Neural progenitor cell (in vitro differentiated cells): ENCODE data around the gene PLEKHO2. TPM values are rescaled to one million over a fixed set of nuclear protein-coding genes. Genes with fewer than 3 reads are reported as not detected.
"Not testable (repeated sequence)": the region's sequence is repeated elsewhere in the genome, so short reads cannot be mapped to it uniquely, and the experiment has no call there.

ENCODE experiments used
- DNase-seq: peaks from one replicate; pipeline ENCODE4 v3.0.0-alpha.2; 2016; ENCODE audit warnings: low spot score
- H2AFZ ChIP-seq: fragments of 200-600 bp; sonication (generic); replicated peaks from 2 replicates; pipeline ENCODE4 v1.6.1; 2016; ENCODE audit warnings: antibody characterized with exemption
- H3F3A ChIP-seq: fragments of 200-600 bp; sonication (generic); 2 replicates; pipeline ENCODE4 v1.6.1; 2016; ENCODE audit warnings: antibody characterized with exemption, low read depth
- H3K27ac ChIP-seq: fragments of 200-600 bp; sonication (generic); 2 replicates; pipeline ENCODE4 v1.5.1; 2016; ENCODE audit warnings: mild to moderate bottlenecking
- H3K27me3 ChIP-seq: fragments of 200-600 bp; sonication (generic); 2 replicates; pipeline ENCODE4 v1.6.1; 2016; ENCODE audit warnings: mild to moderate bottlenecking, moderate library complexity
- H3K36me3 ChIP-seq: fragments of 200-600 bp; sonication (generic); 2 replicates; pipeline ENCODE4 v1.5.1; 2016
- H3K4me1 ChIP-seq: fragments of 200-600 bp; sonication (generic); 2 replicates; pipeline ENCODE4 v1.6.1; 2016; ENCODE audit warnings: mixed run types
- H3K4me2 ChIP-seq: fragments of 200-600 bp; sonication (generic); 2 replicates; pipeline ENCODE4 v1.6.1; 2016
- H3K4me3 ChIP-seq: fragments of 200-600 bp; sonication (generic); 2 replicates; pipeline ENCODE4 v1.5.1; 2016
- H3K79me2 ChIP-seq: fragments of 200-600 bp; sonication (generic); 2 replicates; pipeline ENCODE4 v1.6.1; 2016; ENCODE audit warnings: low read depth
- H3K9ac ChIP-seq: fragments of 200-600 bp; sonication (generic); 2 replicates; pipeline ENCODE4 v1.6.1; 2016
- H3K9me3 ChIP-seq: fragments of 200-600 bp; sonication (generic); 2 replicates; pipeline ENCODE4 v1.5.1; 2016; ENCODE audit warnings: low read depth
- H4K20me1 ChIP-seq: fragments of 200-600 bp; sonication (generic); 2 replicates; pipeline ENCODE4 v1.6.1; 2016; ENCODE audit warnings: low read depth
- H3K27ac Mint-ChIP-seq: 3 replicates; pipeline ENCODE4 v1.8.0; 2021; ENCODE audit warnings: mixed read lengths
- H3K27me3 Mint-ChIP-seq: 2 replicates; pipeline ENCODE4 v1.8.0; 2022; ENCODE audit warnings: low read depth, mild to moderate bottlenecking, inconsistent platforms, moderate library complexity, mixed read lengths; ENCODE audit not compliant: insufficient read depth
- H3K36me3 Mint-ChIP-seq: 3 replicates; pipeline ENCODE4 v1.8.0; 2021; ENCODE audit warnings: mixed read lengths
- H3K4me1 Mint-ChIP-seq: 3 replicates; pipeline ENCODE4 v1.8.0; 2021; ENCODE audit warnings: mixed read lengths
- H3K4me3 Mint-ChIP-seq: 3 replicates; pipeline ENCODE4 v1.8.0; 2021; ENCODE audit warnings: mild to moderate bottlenecking, moderate library complexity, mixed read lengths
- H3K9me3 Mint-ChIP-seq: 3 replicates; pipeline ENCODE4 v1.8.0; 2020; ENCODE audit warnings: mixed read lengths
- EZH2 ChIP-seq: fragments of 200-600 bp; sonication (generic); IDR thresholded peaks from 2 replicates; pipeline ENCODE4 v1.6.1; 2017; ENCODE audit warnings: antibody characterized with exemption, mild to moderate bottlenecking, moderate library complexity
- EZH2phosphoT487 ChIP-seq: fragments of 200-600 bp; sonication (generic); IDR thresholded peaks from 2 replicates; pipeline ENCODE4 v1.6.1; 2017; ENCODE audit warnings: antibody characterized with exemption
- total RNA-seq: library from RNA; depleted of rRNA; stranded (reverse); fragments of >200 nt; gene quantifications from 2 replicates; pipeline ENCODE4 v1.2.3, GENCODE V29; 2015; ENCODE audit warnings: low replicate concordance
- TF ChIP-seq, protein P1 (sequence below): fragments of 200-600 bp; sonication (generic); IDR thresholded peaks from 2 replicates; pipeline ENCODE4 v1.5.1; 2017; ENCODE audit warnings: antibody characterized with exemption, mild to moderate bottlenecking

PLEKHO2 gene
- total RNA-seq, 1 donor from 2014 or later: 7.7 TPM

GRCh38 chr15:64813075-64813474 is 28.6 kb upstream of the PLEKHO2 start:
- Histone ChIP-seq H4K20me1 (no peaks in the 10 kb centered on the region), H3K9ac (no peak overlapping the region), H3K27ac (no peak overlapping the region), H3K27me3 (no peaks in the 10 kb centered on the region), H3K4me3 (no peak overlapping the region), H2AFZ (no peak overlapping the region), H3F3A (peaks cover 61% of the 10 kb centered on the region), H3K9me3 (no peaks in the 10 kb centered on the region), H3K79me2 (no peaks in the 10 kb centered on the region), H3K36me3 (no peaks in the 10 kb centered on the region), H3K4me1 (peaks cover 32% of the 10 kb centered on the region), H3K4me2 (no peak overlapping the region)
- H3K4me3 Mint-ChIP-seq: no peak overlapping the region
- H3K27ac Mint-ChIP-seq: no peak overlapping the region
- no peaks in the 10 kb centered on the region for H3K9me3 Mint-ChIP-seq
- DNase-seq: no peak
- H3K27me3 Mint-ChIP-seq: peaks cover 6% of the 10 kb centered on the region
- peaks cover 4% of the 10 kb centered on the region for H3K36me3 Mint-ChIP-seq
- peaks cover 29% of the 10 kb centered on the region for H3K4me1 Mint-ChIP-seq
- TF ChIP-seq, protein P1, sequence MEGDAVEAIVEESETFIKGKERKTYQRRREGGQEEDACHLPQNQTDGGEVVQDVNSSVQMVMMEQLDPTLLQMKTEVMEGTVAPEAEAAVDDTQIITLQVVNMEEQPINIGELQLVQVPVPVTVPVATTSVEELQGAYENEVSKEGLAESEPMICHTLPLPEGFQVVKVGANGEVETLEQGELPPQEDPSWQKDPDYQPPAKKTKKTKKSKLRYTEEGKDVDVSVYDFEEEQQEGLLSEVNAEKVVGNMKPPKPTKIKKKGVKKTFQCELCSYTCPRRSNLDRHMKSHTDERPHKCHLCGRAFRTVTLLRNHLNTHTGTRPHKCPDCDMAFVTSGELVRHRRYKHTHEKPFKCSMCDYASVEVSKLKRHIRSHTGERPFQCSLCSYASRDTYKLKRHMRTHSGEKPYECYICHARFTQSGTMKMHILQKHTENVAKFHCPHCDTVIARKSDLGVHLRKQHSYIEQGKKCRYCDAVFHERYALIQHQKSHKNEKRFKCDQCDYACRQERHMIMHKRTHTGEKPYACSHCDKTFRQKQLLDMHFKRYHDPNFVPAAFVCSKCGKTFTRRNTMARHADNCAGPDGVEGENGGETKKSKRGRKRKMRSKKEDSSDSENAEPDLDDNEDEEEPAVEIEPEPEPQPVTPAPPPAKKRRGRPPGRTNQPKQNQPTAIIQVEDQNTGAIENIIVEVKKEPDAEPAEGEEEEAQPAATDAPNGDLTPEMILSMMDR: no peak
- TF ChIP-seq EZH2: no peak
- no peak for TF ChIP-seq EZH2phosphoT487

DNA sequence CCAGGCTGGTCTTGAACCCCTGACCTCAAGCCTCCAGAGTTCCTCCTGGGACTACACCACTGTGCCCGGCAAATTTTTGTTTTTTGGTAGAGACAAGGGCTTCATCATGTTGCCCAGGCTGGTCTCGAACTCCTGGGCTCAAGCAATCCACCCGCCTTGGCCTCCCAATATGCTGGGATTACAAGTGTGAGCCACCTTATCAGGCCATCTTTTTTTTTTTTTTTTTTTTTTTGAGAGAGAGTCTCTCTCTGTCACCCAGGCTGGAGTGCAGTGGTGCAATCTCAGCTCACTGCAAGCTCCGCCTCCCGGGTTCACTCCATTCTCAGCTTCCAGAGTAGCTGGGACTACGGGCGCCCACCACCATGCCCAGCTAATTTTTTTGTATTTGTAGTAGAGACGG is 27.4 kb upstream of the PLEKHO2 start:
- H3K9me3 Mint-ChIP-seq: not testable (repeated sequence)

DNA sequence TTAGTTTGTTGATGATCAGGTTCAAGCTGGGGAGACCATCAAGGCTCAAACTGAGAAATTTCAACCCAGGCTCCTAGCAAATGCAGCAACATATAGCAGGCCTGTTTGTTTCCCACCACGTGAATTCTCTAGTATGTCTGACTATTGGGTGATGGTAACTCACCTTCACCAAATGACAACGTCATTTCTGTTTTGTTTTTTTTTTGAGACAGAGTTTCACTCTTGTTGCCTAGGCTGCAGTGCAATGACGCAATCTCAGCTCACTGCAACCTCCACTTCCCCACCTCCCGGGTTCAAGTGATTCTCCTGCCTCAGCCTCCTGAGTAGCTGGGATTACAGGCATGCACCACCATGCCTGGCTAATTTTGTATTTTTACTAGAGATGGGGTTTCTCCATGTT is 26.8 kb upstream of the PLEKHO2 start:
- not testable (repeated sequence) for H3K79me2 ChIP-seq, H3K4me3 Mint-ChIP-seq, H3K4me2 ChIP-seq, H3K27me3 ChIP-seq, H3K4me3 ChIP-seq, H3K9me3 Mint-ChIP-seq, H3K27ac ChIP-seq, H3K9me3 ChIP-seq, H3K9ac ChIP-seq, H4K20me1 ChIP-seq, H2AFZ ChIP-seq, H3K27ac Mint-ChIP-seq, H3K27me3 Mint-ChIP-seq, H3K36me3 ChIP-seq, DNase-seq
- peaks cover 15% of the 10 kb centered on the region for H3K4me1 ChIP-seq
- H3K4me1 Mint-ChIP-seq: peaks cover 14% of the 10 kb centered on the region
- peaks cover 11% of the 10 kb centered on the region for H3K36me3 Mint-ChIP-seq
- H3F3A ChIP-seq: peaks cover 43% of the 10 kb centered on the region

More for the DNA sequence above, 27.4 kb upstream of the PLEKHO2 start:
- H3K9me3 ChIP-seq, H3K27ac Mint-ChIP-seq, DNase-seq, H3K4me3 Mint-ChIP-seq, H3K9ac ChIP-seq, H3K27me3 Mint-ChIP-seq, H3K79me2 ChIP-seq, H3K4me2 ChIP-seq, H3K27me3 ChIP-seq, H2AFZ ChIP-seq, H3K36me3 ChIP-seq, H3K27ac ChIP-seq, H3K4me3 ChIP-seq, H4K20me1 ChIP-seq: not testable (repeated sequence)
- Mint-ChIP-seq H3K36me3 (peaks cover 11% of the 10 kb centered on the region), H3K4me1 (peaks cover 18% of the 10 kb centered on the region)
- H3F3A ChIP-seq: peaks cover 49% of the 10 kb centered on the region
- peaks cover 20% of the 10 kb centered on the region for H3K4me1 ChIP-seq

GRCh38 chr15:64816452-64816851 is 25.3 kb upstream of the PLEKHO2 start:
- H3K9ac ChIP-seq: no peak overlapping the region
- no peak for TF ChIP-seq EZH2phosphoT487
- H3K4me3 ChIP-seq: no peak overlapping the region
- H3F3A ChIP-seq: peaks cover 29% of the 10 kb centered on the region
- Mint-ChIP-seq H3K4me1 (peaks cover 2% of the 10 kb centered on the region), H3K9me3 (no peaks in the 10 kb centered on the region), H3K4me3 (no peak overlapping the region), H3K36me3 (peaks cover 15% of the 10 kb centered on the region), H3K27me3 (peaks cover 3% of the 10 kb centered on the region), H3K27ac (no peak overlapping the region)
- DNase-seq: no peak
- no peaks in the 10 kb centered on the region for H3K79me2 ChIP-seq
- no peaks in the 10 kb centered on the region for H3K9me3 ChIP-seq
- H3K27ac ChIP-seq: peak overlapping the region; percentile 7
- no peaks in the 10 kb centered on the region for H3K36me3 ChIP-seq
- H2AFZ ChIP-seq: no peak overlapping the region
- H4K20me1 ChIP-seq: no peaks in the 10 kb centered on the region
- no peak overlapping the region for H3K4me2 ChIP-seq
- H3K27me3 ChIP-seq: no peaks in the 10 kb centered on the region
- H3K4me1 ChIP-seq: peaks cover under 1% of the 10 kb centered on the region

DNA sequence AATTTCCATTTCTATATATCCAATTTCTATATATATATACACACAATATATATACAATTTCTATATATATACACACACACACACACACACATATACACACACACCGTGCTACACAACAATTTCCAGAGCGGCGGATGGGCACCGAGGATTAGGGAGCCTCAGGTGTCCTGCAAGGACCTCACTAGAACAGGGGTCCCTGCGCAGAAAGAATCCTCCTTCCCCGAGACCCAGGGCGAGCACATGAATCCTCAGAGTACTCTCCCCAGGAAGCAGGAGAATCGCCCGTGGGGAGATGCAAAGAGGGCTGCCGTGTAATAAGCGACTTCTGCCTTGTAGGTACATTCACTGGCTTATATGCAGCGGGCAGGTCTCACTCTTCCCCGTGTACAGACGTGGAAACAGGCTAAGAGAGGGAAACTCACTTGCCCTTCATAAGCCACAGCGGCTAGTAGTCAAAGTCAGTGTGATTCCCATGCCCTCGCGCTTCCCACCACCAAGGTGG is 16.7 kb upstream of the PLEKHO2 start:
- H3K27ac Mint-ChIP-seq: peak overlapping the region; percentile 99
- Histone ChIP-seq H3F3A (peaks cover 6% of the 10 kb centered on the region), H4K20me1 (peaks cover 21% of the 10 kb centered on the region), H3K36me3 (no peaks in the 10 kb centered on the region), H3K4me3 (peak overlapping the region; percentile 65), H3K4me1 (peaks cover 8% of the 10 kb centered on the region), H3K4me2 (peak overlapping the region; percentile 94), H2AFZ (peak overlapping the region; percentile 12), H3K27me3 (peaks cover 20% of the 10 kb centered on the region), H3K9ac (no peak overlapping the region), H3K27ac (no peak overlapping the region), H3K9me3 (no peaks in the 10 kb centered on the region), H3K79me2 (peaks cover 21% of the 10 kb centered on the region)
- H3K4me3 Mint-ChIP-seq: peak overlapping the region; percentile 97
- H3K27me3 Mint-ChIP-seq: peaks cover 10% of the 10 kb centered on the region
- H3K36me3 Mint-ChIP-seq: peaks cover 10% of the 10 kb centered on the region
- peaks cover 22% of the 10 kb centered on the region for H3K4me1 Mint-ChIP-seq
- DNase-seq: no peak
- no peak for TF ChIP-seq EZH2phosphoT487
- no peak for TF ChIP-seq EZH2
- TF ChIP-seq, protein P1: no peak
- H3K9me3 Mint-ChIP-seq: no peaks in the 10 kb centered on the region
